Measurements from ENCODE around the gene IFITM1. TPM values are rescaled to one million over a fixed set of nuclear protein-coding genes. Genes with fewer than 3 reads are reported as not detected.
"Not testable (repeated sequence)": the region's sequence is repeated elsewhere in the genome, so short reads cannot be mapped to it uniquely, and the experiment has no call there.

IFITM1 gene
- total RNA-seq, 2 experiments from 2014 or later = 459 to 909 TPM

GRCh38 chr11:358129-358800 lies 44.4 kb downstream of the IFITM1 start:
- DNase-seq (no peak), ATAC-seq (no peak)
- Mint-ChIP-seq H3K4me1 (peaks cover 20% of the 10 kb centered on the region), H3K36me3 (no peaks in the 10 kb centered on the region), H3K27ac (no peak overlapping the region), H3K27me3 (peaks cover 20% of the 10 kb centered on the region), H3K9me3 (ENCODE audit: low read depth) (no peaks in the 10 kb centered on the region), H3K4me3 (no peak overlapping the region)
- CTCF ChIA-PET = interaction anchor here (0.8 to 2.3 kb wide), 5 partner anchors 13 to 110 kb away, joined by 3 to 11 read pairs (median 4); no protein-coding TSS in a partner anchor

GRCh38 chr11:359181-359714 lies 45.4 kb downstream of the IFITM1 start:
- peak; percentile 66 for ATAC-seq
- DNase-seq = peak; percentile 57
- H3K9me3 Mint-ChIP-seq (ENCODE audit: low read depth) = no peaks in the 10 kb centered on the region
- peaks cover 14% of the 10 kb centered on the region for H3K27me3 Mint-ChIP-seq
- H3K4me1 Mint-ChIP-seq = peaks cover 19% of the 10 kb centered on the region
- H3K27ac Mint-ChIP-seq = no peak overlapping the region
- no peaks in the 10 kb centered on the region for H3K36me3 Mint-ChIP-seq
- no peak overlapping the region for H3K4me3 Mint-ChIP-seq
- CTCF ChIA-PET = interaction anchor here (0.8 to 7.3 kb wide), 8 partner anchors 12 to 115 kb away, joined by 3 to 40 read pairs (median 4); no protein-coding TSS in a partner anchor

- no peak for DNase-seq
- Mint-ChIP-seq H3K36me3 (no peaks in the 10 kb centered on the region), H3K4me1 (peaks cover 15% of the 10 kb centered on the region), H3K27me3 (peaks cover 10% of the 10 kb centered on the region), H3K27ac (no peak overlapping the region), H3K9me3 (ENCODE audit: low read depth) (no peaks in the 10 kb centered on the region), H3K4me3 (no peak overlapping the region)
- CTCF ChIA-PET = interaction anchor here (2.3 to 8.0 kb wide), 3 partner anchors 55 to 110 kb away, joined by 11 to 54 read pairs (median 40); no protein-coding TSS in a partner anchor
- no peak for ATAC-seq
Measured at GRCh38 chr11:360326-361280, 46.8 kb downstream of the IFITM1 start.

- H3K27me3 Mint-ChIP-seq = peaks cover 27% of the 10 kb centered on the region
Measured at GRCh38 chr11:362642-363442, 49.0 kb downstream of the IFITM1 start.

GRCh38 chr11:363443-363805 lies 49.6 kb downstream of the IFITM1 start:
- H3K9me3 Mint-ChIP-seq (ENCODE audit: low read depth); H3K4me3 Mint-ChIP-seq; DNase-seq; H3K27ac Mint-ChIP-seq; H3K36me3 Mint-ChIP-seq; ATAC-seq: not testable (repeated sequence)
- peaks cover 15% of the 10 kb centered on the region for H3K4me1 Mint-ChIP-seq
- H3K27me3 Mint-ChIP-seq = peaks cover 33% of the 10 kb centered on the region
- CTCF ChIA-PET = interaction anchor here (1.1 to 8.0 kb wide), 7 partner anchors 16 to 171 kb away, joined by 3 to 54 read pairs (median 6); partner anchors contain the start of gene PTDSS2

More at GRCh38 chr11:362642-363442, 49.0 kb downstream of the IFITM1 start:
- H3K4me3 Mint-ChIP-seq = no peak overlapping the region
- no peaks in the 10 kb centered on the region for H3K36me3 Mint-ChIP-seq
- CTCF ChIA-PET = interaction anchor here (0.6 to 8.0 kb wide), 13 partner anchors 18 to 171 kb away, joined by 3 to 54 read pairs (median 5); partner anchors contain the start of gene PTDSS2
- DNase-seq (no peak), ATAC-seq (no peak)
- no peaks in the 10 kb centered on the region for H3K9me3 Mint-ChIP-seq (ENCODE audit: low read depth)
- H3K4me1 Mint-ChIP-seq = peaks cover 15% of the 10 kb centered on the region
- H3K27ac Mint-ChIP-seq = no peak overlapping the region

GRCh38 chr11:363948-364761 lies 50.3 kb downstream of the IFITM1 start:
- CTCF ChIA-PET = interaction anchor here (0.7 to 8.0 kb wide), 14 partner anchors 16 to 172 kb away, joined by 3 to 54 read pairs (median 3); partner anchors contain the start of gene PTDSS2
- H3K4me1 Mint-ChIP-seq = peaks cover 13% of the 10 kb centered on the region
- peaks cover 33% of the 10 kb centered on the region for H3K27me3 Mint-ChIP-seq
- ATAC-seq = peak; percentile 75
- no peak overlapping the region for H3K4me3 Mint-ChIP-seq
- no peaks in the 10 kb centered on the region for H3K36me3 Mint-ChIP-seq
- H3K27ac Mint-ChIP-seq = peak overlapping the region; percentile 13
- DNase-seq = peak; percentile 67
- H3K9me3 Mint-ChIP-seq (ENCODE audit: low read depth) = no peaks in the 10 kb centered on the region

Other genes starting within 250 kb of the IFITM1 start
- gene SCGB1C1, start 121.0 kb upstream of the IFITM1 start, total RNA-seq = not detected
- 10 to 100 TPM; 28.8 to 31.7 TPM for gene BET1L, start 106.6 kb upstream of the IFITM1 start, total RNA-seq
- 100 to 1,000 TPM; 110 to 113 TPM for gene RIC8A, start 106.3 kb upstream of the IFITM1 start, total RNA-seq
- gene SIRT3, start 77.7 kb upstream of the IFITM1 start, total RNA-seq = 10 to 100 TPM; 12.8 to 15.9 TPM
- 100 to 1,000 TPM; 166 to 199 TPM for gene PSMD13, start 77.1 kb upstream of the IFITM1 start, total RNA-seq
- 1 to 10 TPM; 3.8 to 6.9 TPM for gene NLRP6, start 35.6 kb upstream of the IFITM1 start, total RNA-seq
- gene PGGHG, start 24.9 kb upstream of the IFITM1 start, total RNA-seq = 100 to 1,000 TPM; 214 to 229 TPM
- not detected for gene IFITM5, start 14.5 kb upstream of the IFITM1 start, total RNA-seq
- gene IFITM2, start 6.2 kb upstream of the IFITM1 start, total RNA-seq = 1,000 to 10,000 TPM in 1 of 2 experiments, 100 to 1,000 TPM in 1; 646 to 1,401 TPM
- 100 to 1,000 TPM in 1 of 2 experiments, 10 to 100 TPM in 1; 53.7 to 166 TPM for gene IFITM3, start 6.8 kb downstream of the IFITM1 start, total RNA-seq
- under 1 TPM in 1 of 2 experiments, not detected in 1; 0.32 TPM for gene B4GALNT4, start 55.5 kb downstream of the IFITM1 start, total RNA-seq
- under 1 TPM; 0.09 to 0.18 TPM for gene PKP3, start 80.2 kb downstream of the IFITM1 start, total RNA-seq
- gene SIGIRR, start 101.0 kb downstream of the IFITM1 start, total RNA-seq = 100 to 1,000 TPM in 1 of 2 experiments, 10 to 100 TPM in 1; 96.2 to 198 TPM
- gene ANO9, start 128.0 kb downstream of the IFITM1 start, total RNA-seq = 10 to 100 TPM; 33.0 to 79.4 TPM
- 10 to 100 TPM; 26.6 to 31.2 TPM for gene PTDSS2, start 136.2 kb downstream of the IFITM1 start, total RNA-seq
- 100 to 1,000 TPM in 1 of 2 experiments, 10 to 100 TPM in 1; 98.4 to 113 TPM for gene RNH1, start 193.2 kb downstream of the IFITM1 start, total RNA-seq
- gene HRAS, start 221.5 kb downstream of the IFITM1 start, total RNA-seq = 10 to 100 TPM; 50.7 to 53.8 TPM
- gene LRRC56, start 223.5 kb downstream of the IFITM1 start, total RNA-seq = 1 to 10 TPM; 1.7 to 2.1 TPM
- 1 to 10 TPM in 1 of 2 experiments, under 1 TPM in 1; 0.23 to 1.3 TPM for gene LMNTD2, start 246.7 kb downstream of the IFITM1 start, total RNA-seq
- gene RASSF7, start 246.9 kb downstream of the IFITM1 start, total RNA-seq = 10 to 100 TPM; 20.8 to 32.1 TPM